ENCODE measurements around the gene PDP2. TPM values are rescaled to one million over a fixed set of nuclear protein-coding genes. Genes with fewer than 3 reads are reported as not detected.

PDP2 gene
- total and polyA plus RNA-seq, 9 of the 15 experiments (the other 6 are each of a cell fraction or from before 2014, with no cell fraction given), result 2.5 to 24.3 (median 7.2) TPM

DNA sequence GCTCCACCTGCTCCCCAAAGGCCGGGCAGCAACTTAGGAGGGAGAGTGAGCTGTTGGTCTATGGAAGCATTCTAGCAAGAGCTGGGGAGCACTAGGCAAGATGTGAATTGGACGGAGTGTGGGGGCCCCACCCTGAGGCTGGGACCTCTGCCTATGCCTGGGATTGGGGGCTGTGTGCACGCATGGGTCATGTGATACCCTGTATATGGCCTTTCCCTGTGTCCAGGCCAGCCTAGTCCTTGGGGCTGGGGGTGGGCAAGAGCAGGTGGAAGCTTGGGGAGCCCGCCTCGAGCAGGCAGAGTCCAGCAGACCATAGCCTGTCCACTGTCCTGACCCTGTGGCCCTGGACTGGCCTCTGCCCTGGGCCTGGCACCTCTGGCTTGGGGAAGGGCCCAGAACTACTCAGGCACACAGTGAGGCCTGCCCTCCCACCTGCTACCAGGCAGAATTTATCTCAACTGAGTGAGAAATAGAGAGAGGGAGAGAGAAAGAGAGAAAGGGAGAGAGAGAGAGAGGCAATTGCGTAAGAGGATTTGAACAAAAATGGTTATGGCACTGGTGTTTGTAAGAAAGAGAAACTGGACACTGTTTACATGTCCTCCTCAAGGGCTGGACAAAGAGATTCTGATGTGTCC is 19.1 kb downstream of the PDP2 start (continued):
- TF ChIP-seq, protein P1, sequence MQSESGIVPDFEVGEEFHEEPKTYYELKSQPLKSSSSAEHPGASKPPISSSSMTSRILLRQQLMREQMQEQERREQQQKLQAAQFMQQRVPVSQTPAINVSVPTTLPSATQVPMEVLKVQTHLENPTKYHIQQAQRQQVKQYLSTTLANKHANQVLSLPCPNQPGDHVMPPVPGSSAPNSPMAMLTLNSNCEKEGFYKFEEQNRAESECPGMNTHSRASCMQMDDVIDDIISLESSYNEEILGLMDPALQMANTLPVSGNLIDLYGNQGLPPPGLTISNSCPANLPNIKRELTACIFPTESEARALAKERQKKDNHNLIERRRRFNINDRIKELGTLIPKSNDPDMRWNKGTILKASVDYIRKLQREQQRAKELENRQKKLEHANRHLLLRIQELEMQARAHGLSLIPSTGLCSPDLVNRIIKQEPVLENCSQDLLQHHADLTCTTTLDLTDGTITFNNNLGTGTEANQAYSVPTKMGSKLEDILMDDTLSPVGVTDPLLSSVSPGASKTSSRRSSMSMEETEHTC (IDR thresholded peaks at IDR 0.05), result no peak
- TF ChIP-seq, protein P2, sequence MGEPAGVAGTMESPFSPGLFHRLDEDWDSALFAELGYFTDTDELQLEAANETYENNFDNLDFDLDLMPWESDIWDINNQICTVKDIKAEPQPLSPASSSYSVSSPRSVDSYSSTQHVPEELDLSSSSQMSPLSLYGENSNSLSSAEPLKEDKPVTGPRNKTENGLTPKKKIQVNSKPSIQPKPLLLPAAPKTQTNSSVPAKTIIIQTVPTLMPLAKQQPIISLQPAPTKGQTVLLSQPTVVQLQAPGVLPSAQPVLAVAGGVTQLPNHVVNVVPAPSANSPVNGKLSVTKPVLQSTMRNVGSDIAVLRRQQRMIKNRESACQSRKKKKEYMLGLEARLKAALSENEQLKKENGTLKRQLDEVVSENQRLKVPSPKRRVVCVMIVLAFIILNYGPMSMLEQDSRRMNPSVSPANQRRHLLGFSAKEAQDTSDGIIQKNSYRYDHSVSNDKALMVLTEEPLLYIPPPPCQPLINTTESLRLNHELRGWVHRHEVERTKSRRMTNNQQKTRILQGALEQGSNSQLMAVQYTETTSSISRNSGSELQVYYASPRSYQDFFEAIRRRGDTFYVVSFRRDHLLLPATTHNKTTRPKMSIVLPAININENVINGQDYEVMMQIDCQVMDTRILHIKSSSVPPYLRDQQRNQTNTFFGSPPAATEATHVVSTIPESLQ (CRISPR knock-in tag; IDR thresholded peaks at IDR 0.05), result no peak
- TF ChIP-seq, protein P3, sequence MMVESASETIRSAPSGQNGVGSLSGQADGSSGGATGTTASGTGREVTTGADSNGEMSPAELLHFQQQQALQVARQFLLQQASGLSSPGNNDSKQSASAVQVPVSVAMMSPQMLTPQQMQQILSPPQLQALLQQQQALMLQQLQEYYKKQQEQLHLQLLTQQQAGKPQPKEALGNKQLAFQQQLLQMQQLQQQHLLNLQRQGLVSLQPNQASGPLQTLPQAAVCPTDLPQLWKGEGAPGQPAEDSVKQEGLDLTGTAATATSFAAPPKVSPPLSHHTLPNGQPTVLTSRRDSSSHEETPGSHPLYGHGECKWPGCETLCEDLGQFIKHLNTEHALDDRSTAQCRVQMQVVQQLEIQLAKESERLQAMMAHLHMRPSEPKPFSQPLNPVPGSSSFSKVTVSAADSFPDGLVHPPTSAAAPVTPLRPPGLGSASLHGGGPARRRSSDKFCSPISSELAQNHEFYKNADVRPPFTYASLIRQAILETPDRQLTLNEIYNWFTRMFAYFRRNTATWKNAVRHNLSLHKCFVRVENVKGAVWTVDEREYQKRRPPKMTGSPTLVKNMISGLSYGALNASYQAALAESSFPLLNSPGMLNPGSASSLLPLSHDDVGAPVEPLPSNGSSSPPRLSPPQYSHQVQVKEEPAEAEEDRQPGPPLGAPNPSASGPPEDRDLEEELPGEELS (CRISPR knock-in tag; IDR thresholded peaks at IDR 0.05; ENCODE audit: borderline replicate concordance), result 0 out of 2 replicates have a peak, but pooled peaks have one; percentile 47
- TF ChIP-seq CSDE1 (IDR thresholded peaks at IDR 0.05) (no peak), BRF1 (IDR thresholded peaks at IDR 0.05; ENCODE audit: borderline replicate concordance, extremely low read depth, insufficient read length) (no peak), SMARCA5 (IDR thresholded peaks at IDR 0.05) (peak; percentile 56; the same call in 1 of the 2 replicates), FOS (IDR thresholded peaks at IDR 0.05; ENCODE audit: extremely low read depth, insufficient read length) (no peak), ZNF212 (CRISPR knock-in tag; IDR thresholded peaks at IDR 0.05) (no peak), MYBL2 (IDR thresholded peaks at IDR 0.05; ENCODE audit: low read depth) (no peak), MYBL2 (CRISPR knock-in tag; IDR thresholded peaks at IDR 0.05; ENCODE audit: borderline replicate concordance) (no peak), MCM2 (IDR thresholded peaks at IDR 0.05; ENCODE audit: low read depth) (no peak), HOXB6 (CRISPR knock-in tag; IDR thresholded peaks at IDR 0.05; ENCODE audit: borderline replicate concordance) (no peak), CBX3 (IDR thresholded peaks at IDR 0.05; ENCODE audit: borderline replicate concordance in 1 of 2, low read length in 2 of 2) (no peak; a peak in 1 of 3 replicates)
- TF ChIP-seq, protein P4, sequence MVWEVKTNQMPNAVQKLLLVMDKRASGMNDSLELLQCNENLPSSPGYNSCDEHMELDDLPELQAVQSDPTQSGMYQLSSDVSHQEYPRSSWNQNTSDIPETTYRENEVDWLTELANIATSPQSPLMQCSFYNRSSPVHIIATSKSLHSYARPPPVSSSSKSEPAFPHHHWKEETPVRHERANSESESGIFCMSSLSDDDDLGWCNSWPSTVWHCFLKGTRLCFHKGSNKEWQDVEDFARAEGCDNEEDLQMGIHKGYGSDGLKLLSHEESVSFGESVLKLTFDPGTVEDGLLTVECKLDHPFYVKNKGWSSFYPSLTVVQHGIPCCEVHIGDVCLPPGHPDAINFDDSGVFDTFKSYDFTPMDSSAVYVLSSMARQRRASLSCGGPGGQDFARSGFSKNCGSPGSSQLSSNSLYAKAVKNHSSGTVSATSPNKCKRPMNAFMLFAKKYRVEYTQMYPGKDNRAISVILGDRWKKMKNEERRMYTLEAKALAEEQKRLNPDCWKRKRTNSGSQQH (CRISPR knock-in tag; IDR thresholded peaks at IDR 0.05), result no peak
- TF ChIP-seq, protein P5, sequence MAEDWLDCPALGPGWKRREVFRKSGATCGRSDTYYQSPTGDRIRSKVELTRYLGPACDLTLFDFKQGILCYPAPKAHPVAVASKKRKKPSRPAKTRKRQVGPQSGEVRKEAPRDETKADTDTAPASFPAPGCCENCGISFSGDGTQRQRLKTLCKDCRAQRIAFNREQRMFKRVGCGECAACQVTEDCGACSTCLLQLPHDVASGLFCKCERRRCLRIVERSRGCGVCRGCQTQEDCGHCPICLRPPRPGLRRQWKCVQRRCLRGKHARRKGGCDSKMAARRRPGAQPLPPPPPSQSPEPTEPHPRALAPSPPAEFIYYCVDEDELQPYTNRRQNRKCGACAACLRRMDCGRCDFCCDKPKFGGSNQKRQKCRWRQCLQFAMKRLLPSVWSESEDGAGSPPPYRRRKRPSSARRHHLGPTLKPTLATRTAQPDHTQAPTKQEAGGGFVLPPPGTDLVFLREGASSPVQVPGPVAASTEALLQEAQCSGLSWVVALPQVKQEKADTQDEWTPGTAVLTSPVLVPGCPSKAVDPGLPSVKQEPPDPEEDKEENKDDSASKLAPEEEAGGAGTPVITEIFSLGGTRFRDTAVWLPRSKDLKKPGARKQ (CRISPR knock-in tag; IDR thresholded peaks at IDR 0.05), result no peak
- TF ChIP-seq, protein P6, sequence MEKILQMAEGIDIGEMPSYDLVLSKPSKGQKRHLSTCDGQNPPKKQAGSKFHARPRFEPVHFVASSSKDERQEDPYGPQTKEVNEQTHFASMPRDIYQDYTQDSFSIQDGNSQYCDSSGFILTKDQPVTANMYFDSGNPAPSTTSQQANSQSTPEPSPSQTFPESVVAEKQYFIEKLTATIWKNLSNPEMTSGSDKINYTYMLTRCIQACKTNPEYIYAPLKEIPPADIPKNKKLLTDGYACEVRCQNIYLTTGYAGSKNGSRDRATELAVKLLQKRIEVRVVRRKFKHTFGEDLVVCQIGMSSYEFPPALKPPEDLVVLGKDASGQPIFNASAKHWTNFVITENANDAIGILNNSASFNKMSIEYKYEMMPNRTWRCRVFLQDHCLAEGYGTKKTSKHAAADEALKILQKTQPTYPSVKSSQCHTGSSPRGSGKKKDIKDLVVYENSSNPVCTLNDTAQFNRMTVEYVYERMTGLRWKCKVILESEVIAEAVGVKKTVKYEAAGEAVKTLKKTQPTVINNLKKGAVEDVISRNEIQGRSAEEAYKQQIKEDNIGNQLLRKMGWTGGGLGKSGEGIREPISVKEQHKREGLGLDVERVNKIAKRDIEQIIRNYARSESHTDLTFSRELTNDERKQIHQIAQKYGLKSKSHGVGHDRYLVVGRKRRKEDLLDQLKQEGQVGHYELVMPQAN (IDR thresholded peaks at IDR 0.05; ENCODE audit: borderline replicate concordance), result no peak

Data from K562 (cell line).